ENCODE results near the gene ZNF384.
"Not testable (repeated sequence)": the region's sequence is repeated elsewhere in the genome, so short reads cannot be mapped to it uniquely, and the experiment has no call there.

Gene ZNF384

DNA sequence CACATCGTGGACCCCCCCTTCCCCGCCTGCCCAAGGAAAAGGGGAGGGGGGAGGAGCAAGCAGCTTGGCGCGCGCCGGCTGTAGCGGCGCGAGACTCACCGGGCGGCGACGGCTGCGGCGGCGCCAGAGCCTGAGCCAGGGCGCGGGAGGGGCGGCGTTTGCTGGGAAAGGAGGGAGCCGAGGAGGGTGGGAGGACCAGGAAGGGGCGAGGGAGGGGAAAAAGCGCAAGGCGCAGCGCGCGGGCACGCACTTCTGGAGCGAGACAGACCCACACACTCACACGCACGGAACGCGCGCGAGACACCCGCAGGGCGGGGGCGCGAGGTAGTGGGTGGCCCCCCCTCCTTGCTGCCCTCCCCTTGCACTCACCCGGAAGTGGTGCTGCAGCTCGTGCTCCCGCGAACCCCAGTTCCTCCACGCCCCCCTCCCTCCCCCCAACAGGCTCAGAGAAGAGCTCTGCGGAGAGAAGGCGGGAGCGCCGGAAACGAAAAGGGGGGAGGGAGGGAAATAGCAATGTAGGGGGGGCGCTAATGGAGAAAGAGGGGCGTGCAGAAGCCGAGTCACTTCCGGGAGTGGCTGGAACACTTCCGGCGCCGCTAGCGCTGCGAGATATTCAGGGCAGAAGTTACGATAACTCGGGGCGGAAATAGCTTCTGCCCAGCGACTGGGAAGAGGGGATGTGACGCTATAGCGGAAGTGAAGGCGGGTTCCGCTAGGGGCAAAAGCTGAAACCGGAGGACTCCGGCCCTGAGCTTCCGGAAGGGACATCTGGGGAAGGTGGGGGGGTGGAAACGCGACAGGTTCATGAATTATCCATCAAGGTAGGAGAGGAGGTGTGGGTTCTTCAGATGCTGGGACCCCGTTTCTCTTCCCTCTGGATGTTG is at the start of gene ZNF384:
ZNF384 (minus strand) TSS at position 377 of the 884 bp plus-strand sequence. CDS start 9,855 bp downstream, outside the sequence.
- DNase-seq = peak; percentile 83 to 96 (median 91)

DNA sequence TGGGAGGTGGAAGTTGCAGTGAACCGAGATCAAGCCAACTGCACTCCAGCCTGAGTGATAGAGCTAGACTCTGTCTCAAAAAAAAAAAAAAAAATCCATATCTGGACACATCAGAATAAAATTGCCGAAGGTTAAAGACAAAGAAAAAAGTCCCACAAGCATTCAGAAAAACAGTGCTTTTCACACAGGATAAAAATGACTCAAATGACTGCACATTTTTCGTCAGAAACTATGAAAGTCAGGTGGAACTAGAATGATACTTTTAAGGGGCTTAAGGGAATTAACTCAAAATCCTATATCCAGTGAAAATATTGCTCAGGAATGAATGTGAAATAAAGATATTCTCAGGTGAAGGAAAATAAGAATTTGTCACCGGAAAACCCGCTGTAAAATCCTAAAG is 47.6 kb upstream of the ZNF384 start:
- no peak for DNase-seq

DNA sequence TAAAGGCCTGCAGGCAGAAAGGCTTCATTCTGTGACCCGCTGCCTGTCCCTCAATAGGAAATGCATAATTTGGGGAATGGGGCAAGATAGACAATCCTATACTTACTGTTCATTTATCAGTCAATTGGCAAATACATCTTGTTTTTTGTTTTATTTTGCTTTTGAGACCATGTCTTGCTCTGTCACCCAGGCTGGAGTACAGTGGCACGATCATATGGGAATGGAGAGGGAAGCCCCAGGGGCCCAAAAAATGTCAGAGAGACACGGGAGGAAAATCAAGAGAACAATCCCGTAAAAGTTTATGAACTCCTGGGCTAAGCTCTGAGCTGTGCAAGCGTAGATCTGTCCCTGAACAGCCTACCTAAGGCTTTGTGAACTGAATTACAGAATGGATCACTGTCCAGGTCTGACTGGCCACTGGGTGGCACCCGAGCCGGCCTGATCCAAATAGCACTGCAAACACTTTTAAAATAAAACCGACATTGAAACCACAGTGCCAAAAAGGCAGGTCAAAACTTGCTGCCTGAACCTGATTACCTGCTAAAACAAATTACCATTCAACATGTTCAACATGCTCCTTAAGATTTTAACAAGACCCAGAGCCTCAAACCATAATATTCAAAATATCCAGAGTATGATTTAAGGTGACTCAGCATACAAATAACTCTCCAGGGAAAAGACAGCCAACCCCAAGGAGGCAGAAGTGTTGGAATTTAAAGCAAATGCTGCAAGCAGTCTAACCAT is 46.4 kb upstream of the ZNF384 start:
- peak in 1 of 4 experiments; percentile 16 for DNase-seq

DNA sequence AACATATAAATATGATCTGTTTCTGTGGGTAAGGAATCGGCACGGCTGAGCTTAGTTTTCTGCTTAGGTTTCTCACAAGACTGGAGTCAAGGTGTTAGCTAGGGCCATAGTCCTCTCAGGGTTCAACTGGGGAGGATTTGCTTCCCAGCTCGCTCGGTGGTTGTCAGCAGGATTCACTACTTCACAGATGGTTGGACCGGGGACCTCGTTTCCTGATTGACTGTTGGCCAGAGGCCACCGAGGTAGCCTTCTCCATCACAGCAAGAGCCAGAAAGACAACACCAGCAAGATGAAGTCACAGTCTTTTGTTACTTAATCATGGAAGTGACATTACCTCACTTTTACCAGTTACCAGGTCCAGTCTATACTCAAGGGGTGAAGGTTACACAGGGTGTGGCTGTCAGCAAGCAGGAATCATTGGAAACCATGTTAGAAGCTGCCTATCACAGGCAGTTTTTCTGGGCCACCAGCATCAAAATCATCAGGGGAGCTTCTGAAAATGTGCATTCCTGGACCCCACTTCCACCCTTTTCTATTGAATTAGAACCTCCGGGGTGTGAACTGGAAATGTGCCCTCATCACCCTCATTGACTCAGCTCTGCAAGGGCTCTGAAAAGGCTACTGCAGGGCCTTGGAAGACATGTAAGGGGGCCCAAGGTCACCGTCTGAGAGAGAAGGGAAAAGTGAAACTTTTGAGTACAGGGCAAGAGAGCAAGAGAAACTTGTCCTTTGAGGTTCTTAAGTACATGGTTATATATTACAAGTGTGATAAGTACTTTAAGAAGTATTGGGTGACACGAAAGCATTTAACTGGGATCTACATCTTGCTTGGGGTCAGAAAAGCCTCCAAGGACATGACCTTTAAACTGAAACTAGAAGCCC is 45.6 kb upstream of the ZNF384 start:
- no peak for DNase-seq

DNA sequence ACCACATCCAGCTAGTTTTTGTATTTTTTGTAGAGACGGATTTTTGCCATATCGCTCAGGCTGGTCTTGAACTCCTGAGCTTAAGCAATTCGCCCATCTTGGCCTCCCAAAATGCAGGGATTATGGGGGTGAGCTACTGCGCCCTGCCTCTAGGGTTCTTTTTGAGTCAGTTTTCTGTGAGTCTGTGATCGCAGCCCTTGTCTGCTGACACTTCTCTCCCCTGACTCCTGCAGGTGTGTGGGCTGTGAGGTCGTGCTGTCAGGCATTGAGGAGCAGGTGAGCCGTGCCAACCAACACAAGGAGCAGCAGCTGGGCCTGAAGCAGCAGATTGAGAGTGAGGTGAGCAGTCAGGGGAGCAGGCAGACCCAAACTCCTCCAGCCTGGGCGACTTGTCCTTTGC is 41.0 kb upstream of the ZNF384 start:
- DNase-seq = no peak

DNA sequence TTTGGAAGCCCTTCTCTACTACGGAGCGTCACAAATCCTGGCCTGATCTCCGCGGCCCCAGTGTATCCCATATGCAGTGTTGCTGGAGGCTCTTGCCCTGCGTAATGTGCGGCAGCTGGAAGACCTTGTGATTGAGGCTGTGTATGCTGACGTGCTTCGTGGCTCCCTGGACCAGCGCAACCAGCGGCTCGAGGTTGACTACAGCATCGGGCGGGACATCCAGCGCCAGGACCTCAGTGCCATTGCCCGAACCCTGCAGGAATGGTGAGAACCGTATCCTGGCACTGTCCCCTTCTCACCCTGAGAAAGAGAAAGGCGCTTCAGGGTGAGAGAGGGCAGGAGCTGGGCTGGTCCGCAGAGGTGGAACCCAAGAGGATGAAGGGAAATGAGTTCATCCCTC is 40.0 kb upstream of the ZNF384 start:
- DNase-seq = no peak

DNA sequence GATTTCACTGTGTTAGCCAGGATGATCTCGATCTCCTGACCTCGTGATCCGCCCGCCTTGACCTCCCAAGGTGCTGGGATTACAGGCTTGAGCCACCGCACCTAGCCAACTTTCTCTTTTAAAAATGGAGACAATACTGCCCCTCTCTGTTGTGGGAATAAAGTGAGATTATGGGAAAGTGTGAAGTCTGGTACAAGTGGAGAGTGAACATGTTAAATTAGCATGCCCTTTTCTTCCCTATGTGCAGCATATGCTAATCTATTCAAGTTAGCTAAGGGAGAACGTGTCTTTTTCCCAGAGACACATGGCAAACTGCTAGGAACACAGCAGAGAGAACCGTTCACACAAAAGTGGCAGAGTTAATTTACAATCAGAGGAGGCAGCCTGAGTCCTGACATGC is 36.2 kb upstream of the ZNF384 start:
- no peak for DNase-seq

DNA sequence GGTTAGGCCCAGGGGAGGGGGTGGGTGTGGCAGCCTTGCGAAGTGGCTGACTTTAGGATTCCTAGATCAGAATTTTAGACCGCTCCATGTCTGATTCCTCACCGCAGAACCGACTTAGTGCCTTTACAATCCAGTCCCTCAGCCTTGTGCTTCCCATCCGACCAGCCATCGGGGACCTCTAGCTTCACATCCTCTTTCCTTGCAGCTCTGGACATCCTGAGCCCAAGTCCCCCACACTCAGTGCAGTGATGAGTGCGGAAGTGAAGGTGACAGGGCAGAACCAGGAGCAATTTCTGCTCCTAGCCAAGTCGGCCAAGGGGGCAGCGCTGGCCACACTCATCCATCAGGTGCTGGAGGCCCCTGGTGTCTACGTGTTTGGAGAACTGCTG is 35.2 kb upstream of the ZNF384 start:
- no peak for DNase-seq

DNA sequence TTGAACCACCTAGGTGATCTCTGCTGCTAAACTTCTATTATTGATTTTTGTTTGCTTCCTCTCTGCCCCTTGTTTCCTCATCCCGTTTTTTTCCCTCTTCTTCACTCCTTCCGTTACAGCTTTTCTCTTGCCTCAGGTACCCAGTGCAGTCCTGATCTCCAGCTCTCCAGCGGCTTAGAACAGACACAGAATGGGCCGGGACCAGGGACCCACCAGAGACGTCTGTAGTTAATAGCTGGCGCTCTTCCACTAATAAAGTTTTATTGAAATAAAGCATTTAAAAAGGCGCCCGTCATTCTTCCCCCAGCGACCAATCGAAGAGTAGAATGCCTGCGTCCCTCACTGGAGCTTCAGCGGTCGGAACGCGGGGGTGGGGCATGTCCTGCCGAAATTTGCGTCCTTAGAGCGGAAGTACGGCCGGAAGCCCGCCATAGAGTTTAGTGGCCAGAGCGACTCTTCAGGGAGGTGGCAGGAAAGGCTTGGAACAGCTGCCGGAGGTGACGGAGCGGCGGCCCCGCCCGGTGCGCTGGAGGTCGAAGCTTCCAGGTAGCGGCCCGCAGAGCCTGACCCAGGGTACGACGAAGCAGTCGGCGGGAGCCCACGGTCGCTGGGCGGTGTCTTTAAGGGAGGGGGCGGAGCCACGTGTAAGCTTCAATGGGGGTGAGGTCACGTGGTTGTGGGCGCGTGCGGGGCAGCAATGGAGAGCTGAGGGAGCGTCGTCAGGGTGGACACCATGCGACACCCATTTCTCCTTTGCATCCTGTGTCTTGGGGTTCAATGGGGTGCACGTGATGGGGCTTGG is 34.6 kb upstream of the ZNF384 start, which contains the start of gene COPS7A:
COPS7A (plus strand) TSS at position 440 of the 802 bp plus-strand sequence. CDS start 611 bp downstream, outside the sequence.
- peak; percentile 88 to 94 (median 90) for DNase-seq

DNA sequence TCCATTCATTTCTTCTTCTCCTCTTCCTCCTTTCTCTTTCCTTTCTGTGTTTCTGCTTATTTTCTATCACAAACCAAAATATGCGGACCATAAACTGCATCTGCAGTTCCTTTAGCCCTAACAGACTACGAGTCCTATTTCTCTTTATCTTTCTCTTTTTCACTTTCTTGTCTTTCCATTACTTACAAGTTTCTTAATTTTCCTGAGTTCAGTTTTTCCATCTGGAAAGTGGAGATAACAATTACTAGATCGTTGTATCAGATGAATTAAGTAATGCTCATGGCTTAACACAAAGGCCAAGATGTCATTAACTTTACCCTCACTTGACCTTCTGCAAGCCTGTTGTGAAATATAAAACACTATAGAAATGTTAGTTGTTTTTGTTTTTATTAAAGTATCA is 33.7 kb upstream of the ZNF384 start:
- no peak for DNase-seq

DNA sequence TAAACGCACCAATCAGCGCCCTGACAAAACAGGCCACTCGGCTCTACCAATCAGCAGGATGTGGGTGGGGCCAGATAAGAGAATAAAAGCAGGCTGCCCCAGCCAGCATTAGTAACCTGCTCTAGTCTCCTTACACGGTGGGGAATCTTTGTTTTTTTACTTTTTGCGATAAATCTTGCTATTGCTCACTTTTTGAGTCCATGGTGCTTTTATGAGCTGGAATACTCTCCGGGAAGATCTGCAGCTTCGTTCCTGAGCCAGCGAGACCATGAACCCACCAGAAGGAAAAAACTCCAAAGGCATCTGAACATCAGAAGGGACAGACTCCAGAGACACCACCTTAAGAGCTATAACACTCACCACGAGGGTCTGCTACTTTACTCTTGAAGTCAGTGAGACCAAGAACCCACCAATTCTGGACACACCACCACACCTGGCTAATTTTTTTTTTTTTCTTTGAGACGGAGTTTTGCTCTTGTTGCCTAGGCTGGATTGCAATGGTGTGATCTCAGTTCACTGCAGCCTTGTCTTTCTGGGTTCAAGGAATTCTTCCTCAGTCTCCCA is 27.8 kb upstream of the ZNF384 start:
- no peak for DNase-seq

DNA sequence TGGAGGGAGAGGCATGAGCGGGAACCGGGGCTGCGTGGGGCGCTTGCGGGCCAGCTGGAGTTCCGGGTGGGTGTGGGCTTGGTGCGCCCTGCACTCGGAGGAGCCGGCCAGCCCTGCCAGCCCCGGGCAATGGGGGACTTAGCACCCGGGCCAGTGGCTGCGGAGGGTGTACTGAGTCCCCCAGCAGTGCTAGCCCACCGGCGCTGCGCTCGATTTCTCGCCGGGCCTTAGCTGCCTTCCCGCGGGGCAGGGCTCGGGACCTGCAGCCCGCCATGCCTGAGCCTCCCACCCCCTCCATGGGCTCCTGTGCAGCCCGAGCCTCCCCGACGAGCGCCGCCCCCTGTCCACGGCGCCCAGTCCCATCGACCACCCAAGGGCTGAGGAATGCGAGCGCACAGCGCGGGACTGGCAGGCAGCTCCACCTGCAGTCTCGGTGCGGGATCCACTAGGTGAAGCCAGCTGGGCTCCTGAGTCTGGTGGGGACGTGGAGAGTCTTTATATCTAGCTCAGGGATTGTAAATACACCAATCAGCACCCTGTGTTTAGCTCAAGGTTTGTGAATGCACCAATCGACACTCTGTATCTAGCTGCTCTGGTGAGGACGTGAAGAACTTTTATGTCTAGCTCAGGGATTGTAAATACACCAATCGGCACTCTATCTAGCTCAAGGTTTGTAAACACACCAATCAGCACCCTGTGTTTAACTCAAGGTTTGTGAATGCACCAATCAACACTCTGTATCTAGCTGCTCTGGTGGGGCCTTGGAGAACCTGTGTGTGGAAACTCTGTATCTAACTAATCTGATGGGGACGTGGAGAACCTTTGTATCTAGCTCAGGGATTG is 27.1 kb upstream of the ZNF384 start:
- not testable (repeated sequence) for DNase-seq

DNA sequence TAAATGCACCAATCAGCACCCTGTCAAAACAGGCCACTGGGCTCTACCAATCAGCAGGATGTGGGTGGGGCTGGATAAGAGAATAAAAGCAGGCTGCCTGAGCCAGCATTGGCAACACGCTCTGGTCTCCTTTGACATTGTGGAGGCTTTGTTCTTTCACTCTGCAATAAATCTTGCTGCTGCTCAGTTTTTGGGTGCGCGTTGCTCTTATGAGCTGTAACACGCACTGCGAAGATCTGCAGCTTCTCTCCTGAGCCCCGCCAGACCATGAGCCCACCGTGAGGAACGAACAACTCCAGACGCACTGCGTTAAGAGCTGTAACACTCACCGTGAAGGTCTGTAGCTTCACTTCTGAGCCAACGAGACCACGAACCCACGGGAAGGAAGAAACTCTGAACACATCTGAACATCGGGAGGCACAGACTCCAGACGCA is 19.8 kb upstream of the ZNF384 start:
- DNase-seq = no peak

DNA sequence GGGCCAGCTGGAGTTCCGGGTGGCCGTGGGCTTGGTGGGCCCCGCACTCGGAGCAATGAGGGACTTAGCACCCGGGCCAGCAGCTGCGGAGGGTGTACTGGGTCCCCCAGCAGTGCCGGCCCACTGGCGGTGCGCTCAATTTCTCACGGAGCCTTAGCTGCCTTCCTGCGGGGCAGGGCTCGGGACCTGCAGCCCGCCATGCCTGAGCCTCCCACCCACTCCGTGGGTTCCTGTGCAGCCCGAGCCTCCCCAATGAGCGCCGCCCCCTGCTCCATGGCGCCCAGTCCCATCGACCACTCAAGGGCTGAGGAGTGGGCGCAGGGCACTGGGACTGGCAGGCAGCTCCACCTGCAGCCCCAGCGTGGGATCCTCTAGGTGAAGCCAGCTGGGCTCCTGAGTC is 19.2 kb upstream of the ZNF384 start:
- DNase-seq = not testable (repeated sequence)

DNA sequence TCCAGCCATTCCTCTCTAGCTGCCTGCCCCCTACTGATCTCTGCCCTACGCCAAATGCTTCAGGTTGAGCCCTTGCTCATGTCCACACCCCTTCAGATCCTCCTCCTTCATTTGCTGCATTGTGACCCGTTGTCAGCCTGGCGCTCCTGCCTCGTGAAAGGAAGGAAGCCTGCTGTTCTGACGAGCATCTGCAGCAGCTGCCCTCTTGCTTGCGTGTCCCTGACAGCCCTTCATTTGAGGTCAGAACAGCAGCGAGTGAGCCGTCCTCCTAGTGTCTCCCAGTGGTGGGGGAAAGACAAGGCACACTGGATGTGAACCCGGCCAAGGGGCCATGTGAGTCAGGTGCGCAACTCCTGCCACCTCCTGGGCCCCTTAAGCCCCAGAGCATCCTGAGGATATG is 14.5 kb upstream of the ZNF384 start:
- no peak for DNase-seq

DNA sequence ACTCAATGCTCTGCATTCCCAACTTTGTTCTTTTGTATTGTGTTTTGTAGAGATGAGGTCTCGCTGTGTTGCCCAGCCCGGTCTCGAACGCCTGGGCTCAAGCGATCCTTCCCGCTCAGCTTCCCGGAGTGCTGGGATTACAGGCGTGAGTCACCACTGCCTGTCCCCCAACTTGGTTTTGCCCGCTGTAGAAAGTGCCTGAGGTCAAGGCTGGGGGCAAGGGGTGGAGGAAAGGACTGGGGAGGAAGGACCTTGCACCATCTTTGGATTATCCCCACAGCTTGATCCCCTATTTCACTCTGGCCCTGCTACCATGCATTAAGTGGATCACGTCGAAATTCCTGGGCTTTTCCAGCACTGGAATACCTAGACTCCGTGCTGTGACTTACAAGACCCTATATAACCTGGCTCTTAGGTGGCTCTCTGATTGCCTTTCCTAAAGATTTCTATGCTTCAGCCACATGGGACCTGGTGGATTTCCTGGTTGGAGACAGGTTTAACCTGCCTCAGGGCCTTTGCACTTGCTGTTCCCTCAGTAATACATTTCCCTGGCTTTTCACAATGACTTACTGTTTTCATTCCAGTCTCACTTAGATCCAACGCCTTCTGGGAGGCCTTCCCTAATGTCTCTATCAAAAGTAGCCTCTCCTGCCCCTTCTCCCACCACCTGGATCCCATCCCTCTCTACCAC is 12.0 kb upstream of the ZNF384 start:
- DNase-seq = no peak

DNA sequence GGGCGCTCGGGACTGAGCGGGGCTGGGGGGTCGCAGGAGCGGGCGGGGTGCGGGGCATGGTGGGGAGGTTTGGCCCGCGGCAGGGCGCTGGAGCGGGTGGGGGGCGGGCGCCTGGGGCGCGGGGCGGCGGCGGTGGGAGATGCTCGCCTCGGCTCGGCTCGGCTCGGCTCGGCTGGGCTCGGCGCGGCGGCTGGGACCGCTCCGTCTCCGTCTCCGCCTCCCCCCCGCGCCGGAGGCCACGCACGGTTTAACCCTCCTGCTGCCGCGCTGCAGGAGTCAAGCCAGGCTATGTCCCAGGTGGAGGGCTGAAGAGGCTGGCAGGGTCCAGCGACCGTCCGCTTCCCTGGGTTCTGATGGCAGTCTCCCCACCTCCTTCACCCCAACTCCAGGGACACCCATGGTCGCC is 11.5 kb upstream of the ZNF384 start, which contains the start of gene PIANP:
PIANP (minus strand) TSS at position 170 of the 406 bp plus-strand sequence. CDS start 2,754 bp downstream, outside the sequence.
- peak in 2 of 4 experiments; percentile 45 to 47 for DNase-seq

DNA sequence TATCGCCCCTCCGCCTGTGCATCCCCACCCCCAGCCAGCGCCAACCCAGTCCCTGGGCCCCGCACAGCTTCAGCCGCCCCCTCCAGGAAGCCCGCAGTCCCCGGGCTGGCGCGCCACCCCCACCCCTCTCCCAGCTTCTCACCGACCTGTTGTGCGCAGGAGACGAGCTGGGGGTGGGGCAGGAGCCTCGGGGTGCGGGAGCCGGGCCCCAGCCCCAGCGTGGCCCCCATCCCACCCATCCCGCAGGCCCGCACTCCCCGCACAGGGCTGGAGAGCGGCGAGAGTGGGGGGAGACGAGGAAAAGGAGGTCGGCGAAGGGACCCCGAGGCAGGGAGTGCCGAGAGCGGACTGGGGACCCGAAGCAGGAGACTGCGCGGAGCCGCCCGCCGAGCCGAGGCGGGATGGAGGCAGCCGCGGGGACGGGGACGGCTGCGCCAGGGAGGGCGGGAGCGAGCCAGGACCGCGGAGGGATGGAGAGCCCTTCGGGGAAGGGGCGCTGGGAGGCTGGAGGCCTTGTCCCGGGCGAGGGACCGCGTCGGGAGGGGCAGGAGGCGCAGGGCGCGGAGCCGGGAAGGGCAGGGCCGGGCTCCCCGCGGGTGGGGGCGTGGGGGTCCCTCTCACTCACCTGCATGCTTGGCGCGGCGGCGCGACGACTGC is 10.9 kb upstream of the ZNF384 start:
- no peak for DNase-seq

Measured in activated CD4-positive, CD25-positive, alpha-beta regulatory T cell (primary cell).